Erythroblast (primary cell): ENCODE results near the gene PARP11.

Experiments used
- GATA1 ChIP-seq: IDR thresholded peaks from 2 replicates; pipeline ENCODE4 v1.6.1; 2011; ENCODE audit warnings: low read depth, mild to moderate bottlenecking, control low read depth, low read length, moderate library complexity
- POLR2A ChIP-seq: IDR thresholded peaks from 2 replicates; pipeline ENCODE4 v1.6.1; 2011; ENCODE audit warnings: mild to moderate bottlenecking, low read length

- TF ChIP-seq POLR2A (no peak), GATA1 (no peak)
These were observed 70.5 kb downstream of the PARP11 start for GRCh38 chr12:3802721-3803120.
